ENCODE measurements around the gene DNASE1.

Gene DNASE1

GRCh38 chr16:3701531-3701930 lies 47.0 kb downstream of the DNASE1 start:
- no peak for DNase-seq

GRCh38 chr16:3702082-3702481 lies 47.6 kb downstream of the DNASE1 start:
- DNase-seq = no peak

- no peak for DNase-seq
Measured at GRCh38 chr16:3706253-3707012, 51.9 kb downstream of the DNASE1 start.

Measured in stimulated activated CD4-positive, alpha-beta T cell treated with anti-CD3 and anti-CD28 coated beads, Interleukin-1b, Interleukin-23, amount 100 ng/mL, for 48 hours (primary cell).